Ectodermal cell (in vitro differentiated cells): ENCODE results near the gene SLC24A3. TPM values are rescaled to one million over a fixed set of nuclear protein-coding genes. Genes with fewer than 3 reads are reported as not detected.

Experiments
- H3K27ac ChIP-seq: 2 replicates; pipeline ENCODE4 v1.7.0; 2013; ENCODE audit warnings: mild to moderate bottlenecking, low read depth, low read length; ENCODE audit not compliant: insufficient read depth, poor library complexity, severe bottlenecking
- H3K27me3 ChIP-seq: 2 replicates; pipeline ENCODE4 v1.7.0; 2013; ENCODE audit warnings: mild to moderate bottlenecking, low read length; ENCODE audit not compliant: insufficient read depth, control insufficient read depth, poor library complexity, severe bottlenecking
- H3K36me3 ChIP-seq: one replicate; pipeline ENCODE4 v1.7.0; 2013; ENCODE audit warnings: low read length; ENCODE audit not compliant: control insufficient read depth, insufficient read depth
- H3K4me1 ChIP-seq: one replicate; pipeline ENCODE4 v1.7.0; 2013; ENCODE audit warnings: low read length; ENCODE audit not compliant: control insufficient read depth, insufficient read depth
- H3K4me3 ChIP-seq: 2 replicates; pipeline ENCODE4 v1.7.0; 2013; ENCODE audit warnings: low read depth, low read length, control low read depth; ENCODE audit not compliant: insufficient read depth
- H3K9me3 ChIP-seq: 2 replicates; pipeline ENCODE4 v1.7.0; 2013; ENCODE audit warnings: mild to moderate bottlenecking, low read length, moderate library complexity; ENCODE audit not compliant: control insufficient read depth
- WGBS, 2 experiments: methylation state at CpG; one replicate each; pipeline ENCODE4 v1.1.7; 2013; ENCODE audit warnings: missing lambda C conversion rate in 2 of 2; 5-methylcytosine and 5-hydroxymethylcytosine counted together
- polyA plus RNA-seq, 4 experiments: library from polyadenylated mRNA; stranded (reverse); fragments of 50-300 nt; gene quantifications; one replicate each; pipeline ENCODE4 v1.2.3, GENCODE V29; 2013

Gene SLC24A3
- 0.93 TPM for polyA plus RNA-seq (2013, experiment 1 of 4)
- polyA plus RNA-seq (2013, experiment 2 of 4), result 0.84 TPM
- polyA plus RNA-seq (2013, experiment 3 of 4), result 0.69 TPM
- polyA plus RNA-seq (2013, experiment 4 of 4), result 0.65 TPM

DNA sequence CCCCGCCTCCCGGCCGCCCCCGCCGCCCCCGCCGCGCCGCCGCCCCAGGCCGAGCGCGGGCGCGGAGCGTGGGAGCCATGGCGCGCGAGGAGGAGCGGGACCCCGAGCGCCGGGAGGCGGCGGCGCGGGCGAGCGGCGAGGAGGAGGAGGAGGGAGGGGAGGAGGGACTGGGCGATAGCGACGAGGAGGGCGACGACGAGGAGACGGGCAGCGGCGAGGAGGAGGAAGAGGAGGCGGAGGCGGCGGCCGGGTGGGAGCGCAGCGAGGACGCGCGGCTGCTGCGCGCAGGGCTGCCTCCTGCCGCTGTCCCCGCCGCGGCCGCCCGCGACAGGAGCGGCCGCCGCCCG is at the start of gene SLC24A3:
Gene SLC24A3 (plus strand): TSS at position 174 of the 347 bp plus-strand sequence.
- 0% methylated on average over 60 to 61 of the region's 61 CpGs for WGBS, 2 experiments
- Histone ChIP-seq H3K4me1 (no peaks in the 10 kb centered on the region), H3K27ac (no peak within 1 kb of the TSS), H3K36me3 (no peaks in the 10 kb centered on the region), H3K4me3 (peak within 1 kb of the TSS; percentile 54), H3K9me3 (no peaks in the 10 kb centered on the region), H3K27me3 (peaks cover 40% of the 10 kb centered on the region)

DNA sequence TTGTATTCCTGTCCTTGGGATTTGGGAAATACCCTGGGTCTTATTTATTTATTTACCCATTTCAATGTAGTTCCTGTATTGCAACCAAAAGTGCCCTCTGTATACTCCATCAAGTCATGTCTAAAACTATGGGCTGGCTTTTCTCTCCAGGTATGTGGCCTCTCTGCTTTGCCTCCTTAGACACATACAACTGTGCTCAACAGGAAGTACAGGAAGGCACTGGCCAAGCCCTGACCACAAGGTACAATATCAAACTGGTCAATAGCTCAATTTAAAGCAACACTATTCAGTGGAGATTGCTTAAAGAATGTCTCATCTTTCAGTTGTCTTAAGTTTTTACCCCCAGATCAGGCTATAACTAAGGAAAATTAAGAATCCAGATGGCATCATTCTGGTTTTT is 42.3 kb upstream of the SLC24A3 start:
- Histone ChIP-seq H3K27ac (no peak overlapping the region), H3K4me1 (no peaks in the 10 kb centered on the region), H3K36me3 (no peaks in the 10 kb centered on the region), H3K4me3 (no peak overlapping the region), H3K27me3 (no peaks in the 10 kb centered on the region), H3K9me3 (no peaks in the 10 kb centered on the region)

DNA sequence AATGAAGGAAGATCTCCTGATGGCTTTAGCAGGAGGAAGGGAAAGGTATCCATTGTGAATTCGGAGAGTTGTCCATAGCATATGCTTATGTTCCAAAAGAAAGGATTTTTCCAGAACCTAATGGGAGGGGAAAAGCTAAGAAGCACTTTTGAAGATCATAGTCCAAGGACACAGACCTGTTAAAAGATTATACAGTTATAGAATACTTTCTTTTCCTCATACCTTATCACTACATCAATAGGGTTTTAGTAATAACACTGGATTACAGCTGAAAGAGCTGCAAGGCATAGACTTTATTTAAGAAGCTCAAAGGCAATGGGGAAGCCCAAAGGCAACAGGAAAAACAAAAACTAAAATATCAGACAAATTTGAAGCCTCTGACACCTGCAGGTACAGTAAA is 39.8 kb upstream of the SLC24A3 start:
- Histone ChIP-seq H3K9me3 (no peaks in the 10 kb centered on the region), H3K4me1 (no peaks in the 10 kb centered on the region), H3K27ac (no peak overlapping the region), H3K36me3 (no peaks in the 10 kb centered on the region), H3K27me3 (no peaks in the 10 kb centered on the region), H3K4me3 (no peak overlapping the region)
- WGBS, 2 experiments, result 93 to 100% methylated on average over 1 of the region's 1 CpG

DNA sequence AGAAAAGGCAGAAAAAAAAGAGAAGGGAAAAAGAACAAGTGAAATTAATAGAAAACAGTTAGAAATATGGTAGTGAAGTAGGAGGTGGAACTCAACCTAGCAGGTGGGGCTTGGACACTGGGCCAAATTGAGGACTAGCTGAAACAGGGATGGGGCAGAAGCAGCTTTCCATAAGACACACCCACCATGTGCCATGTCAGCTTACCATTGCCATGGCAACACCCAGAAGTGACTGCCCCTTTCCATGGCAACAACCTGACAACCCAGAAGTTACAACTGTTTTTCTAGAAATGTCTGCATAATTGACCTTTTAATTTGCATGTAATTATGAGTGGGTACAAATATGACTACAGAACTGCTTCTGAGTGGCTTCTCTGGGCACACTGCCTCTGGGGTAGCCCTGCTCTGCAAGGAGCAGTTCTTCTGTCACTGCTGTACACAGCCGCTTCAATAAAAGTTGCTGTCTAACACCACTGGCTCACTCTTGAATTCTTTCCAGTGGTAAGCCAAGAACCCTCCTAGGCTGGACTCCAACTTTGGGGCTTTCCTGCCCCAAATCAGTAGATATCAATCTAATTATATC is 35.9 kb upstream of the SLC24A3 start:
- Histone ChIP-seq H3K4me1 (no peaks in the 10 kb centered on the region), H3K36me3 (no peaks in the 10 kb centered on the region), H3K27me3 (no peaks in the 10 kb centered on the region), H3K9me3 (no peaks in the 10 kb centered on the region), H3K27ac (no peak overlapping the region), H3K4me3 (no peak overlapping the region)
- WGBS, 2 experiments, result 48 to 59% methylated on average over 1 of the region's 1 CpG

DNA sequence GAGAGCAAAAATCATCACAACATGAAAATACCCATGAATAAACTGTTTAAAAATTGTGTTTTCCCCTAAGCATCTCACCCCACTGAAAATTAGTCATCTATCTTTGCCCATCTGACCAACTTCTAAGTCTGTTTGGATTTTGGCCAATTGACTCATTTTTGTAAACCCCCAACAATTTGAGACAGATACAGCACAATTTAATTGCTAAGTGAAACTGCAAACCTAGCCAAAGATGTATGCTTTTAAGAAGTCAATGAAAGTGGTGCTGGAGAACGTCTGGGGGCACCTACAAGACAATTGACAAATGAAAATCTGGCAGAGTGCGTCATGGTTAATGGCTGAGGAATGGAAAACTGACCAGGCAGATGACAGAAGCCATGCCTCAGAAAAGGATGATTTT is 30.9 kb upstream of the SLC24A3 start:
- Histone ChIP-seq H3K4me1 (no peaks in the 10 kb centered on the region), H3K4me3 (no peak overlapping the region), H3K9me3 (no peaks in the 10 kb centered on the region), H3K36me3 (no peaks in the 10 kb centered on the region), H3K27ac (no peak overlapping the region), H3K27me3 (no peaks in the 10 kb centered on the region)
- WGBS, 2 experiments, result 83 to 85% methylated on average over 2 of the region's 2 CpGs

- Histone ChIP-seq H3K27ac (no peak overlapping the region), H3K4me3 (no peak overlapping the region), H3K27me3 (no peaks in the 10 kb centered on the region), H3K4me1 (no peaks in the 10 kb centered on the region), H3K36me3 (no peaks in the 10 kb centered on the region), H3K9me3 (no peaks in the 10 kb centered on the region)
Observed at GRCh38 chr20:19185083-19185482, 27.4 kb upstream of the SLC24A3 start.

GRCh38 chr20:19193349-19193748 is 19.1 kb upstream of the SLC24A3 start:
- H3K27ac ChIP-seq, result no peak overlapping the region
- H3K36me3 ChIP-seq, result no peaks in the 10 kb centered on the region
- 86 to 91% methylated on average over 5 of the region's 5 CpGs for WGBS, 2 experiments
- no peaks in the 10 kb centered on the region for H3K27me3 ChIP-seq
- no peaks in the 10 kb centered on the region for H3K4me1 ChIP-seq
- H3K9me3 ChIP-seq, result no peaks in the 10 kb centered on the region
- H3K4me3 ChIP-seq, result no peak overlapping the region

- H3K27me3 ChIP-seq, result peaks cover 5% of the 10 kb centered on the region
- H3K4me1 ChIP-seq, result no peaks in the 10 kb centered on the region
- H3K4me3 ChIP-seq, result no peak overlapping the region
- H3K9me3 ChIP-seq, result peaks cover 3% of the 10 kb centered on the region
- 18 to 22% methylated on average over 8 of the region's 8 CpGs for WGBS, 2 experiments
- no peak overlapping the region for H3K27ac ChIP-seq
- H3K36me3 ChIP-seq, result no peaks in the 10 kb centered on the region
Observed at GRCh38 chr20:19205981-19206396, 6.5 kb upstream of the SLC24A3 start.

DNA sequence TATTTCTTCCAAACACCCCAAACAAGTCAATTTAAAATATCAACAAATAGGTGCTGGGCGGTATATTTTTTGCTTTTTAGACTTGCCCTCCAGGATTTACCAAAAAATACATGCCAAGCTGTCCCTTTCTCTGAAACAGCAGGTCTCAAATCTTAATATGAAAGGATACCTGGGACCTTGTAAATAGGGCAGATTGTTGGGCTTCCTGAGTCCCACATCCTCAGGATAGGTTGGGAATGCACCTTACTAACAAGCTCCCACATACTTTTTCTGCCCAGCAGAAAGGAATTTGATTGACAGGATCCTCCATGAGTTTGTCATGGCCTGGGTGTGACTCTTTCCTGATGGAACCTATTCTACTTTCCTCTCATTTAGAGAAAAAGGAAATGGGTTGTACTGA is 4.9 kb upstream of the SLC24A3 start:
- H3K27ac ChIP-seq, result no peak overlapping the region
- no peaks in the 10 kb centered on the region for H3K4me1 ChIP-seq
- no peaks in the 10 kb centered on the region for H3K36me3 ChIP-seq
- H3K27me3 ChIP-seq, result peaks cover 17% of the 10 kb centered on the region
- H3K4me3 ChIP-seq, result no peak overlapping the region
- WGBS, 2 experiments, result 44 to 64% methylated on average over 1 of the region's 1 CpG
- peaks cover 3% of the 10 kb centered on the region for H3K9me3 ChIP-seq

- peaks cover 40% of the 10 kb centered on the region for H3K27me3 ChIP-seq
- 89 to 93% methylated on average over 9 of the region's 9 CpGs for WGBS, 2 experiments
- no peaks in the 10 kb centered on the region for H3K36me3 ChIP-seq
- H3K4me3 ChIP-seq, result no peak overlapping the region
- no peaks in the 10 kb centered on the region for H3K4me1 ChIP-seq
- no peak overlapping the region for H3K27ac ChIP-seq
- H3K9me3 ChIP-seq, result no peaks in the 10 kb centered on the region
Observed at GRCh38 chr20:19210391-19211155, 1.9 kb upstream of the SLC24A3 start.
